Measurements from ENCODE around the gene SYT6. TPM values are rescaled to one million over a fixed set of nuclear protein-coding genes. Genes with fewer than 3 reads are reported as not detected.

Gene SYT6
- polyA plus RNA-seq, 3 donors: 0.01 TPM; not detected in 2

GRCh38 chr1:114189398-114189797, 35.7 kb upstream of the SYT6 start:
- no peaks in the 10 kb centered on the region for H3K36me3 ChIP-seq (replicated peaks in 1 of 2; ENCODE audit: control insufficient read depth in 1 of 2, insufficient read depth in 2 of 2, low read length in 2 of 2)
- 100% methylated on average over 2 of the region's 3 CpGs for WGBS (ENCODE audit: insufficient coverage)
- peaks cover 0 to 6% of the 10 kb centered on the region in 2 donors for H3K27me3 ChIP-seq (ENCODE audit: control insufficient read depth in 2 of 2, insufficient read depth in 2 of 2, low read length in 2 of 2)
- no peaks in the 10 kb centered on the region for H3K4me1 Mint-ChIP-seq
- H3K4me2 ChIP-seq (replicated peaks; ENCODE audit: extremely low read depth, low read length, poor library complexity, severe bottlenecking): no peak overlapping the region
- H3K9me3 ChIP-seq (replicated peaks in 1 of 2; ENCODE audit: control insufficient read depth in 1 of 2, insufficient read depth in 1 of 2, low read length in 2 of 2): no peaks in the 10 kb centered on the region
- no peak overlapping the region for H3K4me3 Mint-ChIP-seq
- intact Hi-C loops (cut with micrococcal nuclease): no loop called here
- H3K27me3 Mint-ChIP-seq (ENCODE audit: low read depth in 3 of 3): peaks cover 4 to 29% (median 12%) of the 10 kb centered on the region in 3 donors
- no peaks in the 10 kb centered on the region for H3K36me3 Mint-ChIP-seq
- no peak overlapping the region for H3K4me3 ChIP-seq (replicated peaks in 1 of 3; ENCODE audit: low read depth in 2 of 3, low read length in 3 of 3)
- H4K20me1 ChIP-seq (ENCODE audit: insufficient read depth, low read length): no peaks in the 10 kb centered on the region
- H3K9ac ChIP-seq (ENCODE audit: insufficient read depth, low read length, poor library complexity, severe bottlenecking): no peak overlapping the region
- H3K4me1 ChIP-seq (ENCODE audit: control insufficient read depth in 1 of 2, insufficient read depth in 2 of 2, low read length in 2 of 2): no peaks in the 10 kb centered on the region
- DNase-seq: no peak
- TF ChIP-seq CTCF (IDR thresholded peaks at IDR 0.05): no peak
- peak overlapping the region in 1 of 7 donors; percentile 67 for H3K27ac Mint-ChIP-seq
- no peak overlapping the region for H2AFZ ChIP-seq (ENCODE audit: insufficient read depth, low read depth, low read length, poor library complexity, severe bottlenecking)
- H3K9me3 Mint-ChIP-seq: peaks cover 0 to 16% (median 2%) of the 10 kb centered on the region in 7 donors
- H3K79me2 ChIP-seq (ENCODE audit: insufficient read depth, low read length): no peaks in the 10 kb centered on the region
- H3K27ac ChIP-seq (ENCODE audit: low read depth in 1 of 2, low read length in 2 of 2): no peak overlapping the region

GRCh38 chr1:114181356-114181755, 27.7 kb upstream of the SYT6 start:
- Histone ChIP-seq H3K9me3 (replicated peaks in 1 of 2; ENCODE audit: control insufficient read depth in 1 of 2, insufficient read depth in 1 of 2, low read length in 2 of 2) (no peaks in the 10 kb centered on the region), H4K20me1 (ENCODE audit: insufficient read depth, low read length) (no peaks in the 10 kb centered on the region), H3K27ac (ENCODE audit: low read depth in 1 of 2, low read length in 2 of 2) (no peak overlapping the region), H3K36me3 (replicated peaks in 1 of 2; ENCODE audit: control insufficient read depth in 1 of 2, insufficient read depth in 2 of 2, low read length in 2 of 2) (no peaks in the 10 kb centered on the region), H3K4me1 (ENCODE audit: control insufficient read depth in 1 of 2, insufficient read depth in 2 of 2, low read length in 2 of 2) (no peaks in the 10 kb centered on the region), H3K4me2 (replicated peaks; ENCODE audit: extremely low read depth, low read length, poor library complexity, severe bottlenecking) (no peak overlapping the region), H3K79me2 (ENCODE audit: insufficient read depth, low read length) (no peaks in the 10 kb centered on the region), H3K27me3 (ENCODE audit: control insufficient read depth in 2 of 2, insufficient read depth in 2 of 2, low read length in 2 of 2) (no peaks in the 10 kb centered on the region), H2AFZ (ENCODE audit: insufficient read depth, low read depth, low read length, poor library complexity, severe bottlenecking) (no peak overlapping the region), H3K4me3 (replicated peaks in 1 of 3; ENCODE audit: low read depth in 2 of 3, low read length in 3 of 3) (no peak overlapping the region), H3K9ac (ENCODE audit: insufficient read depth, low read length, poor library complexity, severe bottlenecking) (no peak overlapping the region)
- Mint-ChIP-seq H3K27me3 (ENCODE audit: low read depth in 3 of 3) (peaks cover under 1 to 11% (median 2%) of the 10 kb centered on the region in 3 donors), H3K36me3 (no peaks in the 10 kb centered on the region), H3K4me1 (no peaks in the 10 kb centered on the region), H3K9me3 (peaks cover 0 to 5% (median 2%) of the 10 kb centered on the region in 7 donors), H3K27ac (no peak overlapping the region), H3K4me3 (no peak overlapping the region)
- WGBS (ENCODE audit: insufficient coverage): 94% methylated on average over 3 of the region's 4 CpGs
- intact Hi-C loops (cut with micrococcal nuclease): no loop called here
- DNase-seq: no peak
- no peak for TF ChIP-seq CTCF (IDR thresholded peaks at IDR 0.05)

Data from CD14-positive monocyte (primary cell).